HG02588 (cell line): Measurements from ENCODE around the gene PPARA.
"Not testable (repeated sequence)": the region's sequence is repeated elsewhere in the genome, so short reads cannot be mapped to it uniquely, and the experiment has no call there.

ENCODE experiments used
- ATAC-seq: cut with Tn5 transposase; IDR thresholded peaks from one replicate; pipeline ENCODE4 v1.9.1; 2021; ENCODE audit warnings: mild to moderate bottlenecking, moderate library complexity; ENCODE audit not compliant: unreplicated experiment

Gene PPARA

GRCh38 chr22:46125816-46126765 is 24.2 kb upstream of the PPARA start:
- ATAC-seq = no peak

DNA sequence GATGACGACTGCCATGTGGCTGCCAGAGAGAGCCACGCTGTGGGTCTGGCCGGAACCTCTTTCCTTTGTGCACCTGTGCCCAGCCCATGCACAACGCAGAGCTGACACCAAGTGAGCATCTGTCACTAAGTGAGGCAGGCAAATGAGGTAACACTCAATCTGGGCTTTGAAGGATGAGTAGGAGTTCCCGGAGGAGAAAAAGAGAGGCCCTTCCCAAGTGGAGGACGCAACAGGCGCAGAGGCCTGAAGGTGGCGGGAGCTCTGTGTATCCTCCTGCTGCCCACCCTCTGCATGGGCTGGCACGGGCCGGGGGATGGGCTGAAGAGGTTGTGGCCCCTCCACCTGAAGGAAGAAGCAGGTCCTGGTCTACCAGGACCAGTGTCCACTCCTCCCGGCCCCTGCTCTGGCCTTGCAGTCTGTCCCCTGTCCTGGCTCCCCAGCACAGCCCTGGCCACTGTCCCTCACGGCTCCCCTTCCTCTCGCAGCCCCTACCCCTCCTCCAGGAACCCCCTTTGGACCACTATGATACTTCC is 23.4 kb upstream of the PPARA start:
- no peak for ATAC-seq

- no peak for ATAC-seq
These were observed 22.8 kb upstream of the PPARA start for GRCh38 chr22:46127556-46127955.

DNA sequence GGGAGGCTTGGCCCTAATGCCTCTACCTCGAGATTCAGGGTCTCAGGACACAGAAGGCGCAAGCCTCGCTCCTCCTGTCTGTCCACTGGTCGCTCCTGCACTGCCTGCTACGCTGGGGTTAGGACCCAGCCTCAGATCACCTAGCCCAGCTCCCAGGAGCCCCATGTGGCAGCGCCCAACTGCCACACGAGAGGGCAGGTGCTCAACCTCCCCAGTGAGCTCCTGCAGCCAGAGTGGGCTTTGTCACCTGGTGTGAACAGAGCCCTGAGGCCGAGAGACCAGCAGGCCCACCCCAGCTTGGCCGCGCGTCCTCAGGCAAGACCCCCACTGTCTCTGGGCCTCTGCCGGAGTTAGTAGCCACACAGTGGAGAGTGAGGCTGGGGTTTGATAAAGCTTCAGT is 21.7 kb upstream of the PPARA start:
- ATAC-seq = no peak

- ATAC-seq = no peak
These were observed 20.8 kb upstream of the PPARA start for GRCh38 chr22:46129390-46130041.

- ATAC-seq = no peak
These were observed 19.2 kb upstream of the PPARA start for GRCh38 chr22:46131151-46131587.

DNA sequence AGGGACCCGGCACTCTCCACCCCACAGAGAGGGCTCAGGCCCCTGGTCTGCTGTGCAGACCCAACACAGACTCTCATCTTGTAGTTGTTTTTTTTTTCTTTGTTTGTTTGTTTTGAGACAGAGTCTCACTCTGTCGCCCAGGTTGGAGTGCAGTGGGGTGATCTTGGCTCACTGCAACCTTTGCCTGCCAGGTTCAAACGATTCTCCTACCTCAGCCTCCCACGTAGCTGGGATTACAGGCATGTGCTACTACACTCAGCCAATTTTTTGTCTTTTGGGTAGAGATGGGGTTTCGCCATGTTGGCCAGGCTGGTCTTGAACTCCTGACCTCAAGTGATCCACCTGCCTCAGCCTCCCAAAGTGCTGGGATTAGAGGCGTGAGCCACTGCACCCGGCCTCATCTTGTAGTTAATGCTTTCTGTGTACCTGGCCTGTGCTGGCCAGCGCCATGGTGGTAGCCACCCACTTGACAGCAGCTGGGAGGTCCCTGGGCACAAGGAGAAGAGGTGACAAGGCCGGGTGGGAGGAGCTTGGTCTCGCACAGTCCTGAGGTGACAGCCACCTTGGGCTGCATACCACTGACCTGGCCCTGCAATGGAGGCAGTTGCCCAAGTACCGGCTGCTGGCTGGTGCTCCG is 18.0 kb upstream of the PPARA start:
- not testable (repeated sequence) for ATAC-seq

DNA sequence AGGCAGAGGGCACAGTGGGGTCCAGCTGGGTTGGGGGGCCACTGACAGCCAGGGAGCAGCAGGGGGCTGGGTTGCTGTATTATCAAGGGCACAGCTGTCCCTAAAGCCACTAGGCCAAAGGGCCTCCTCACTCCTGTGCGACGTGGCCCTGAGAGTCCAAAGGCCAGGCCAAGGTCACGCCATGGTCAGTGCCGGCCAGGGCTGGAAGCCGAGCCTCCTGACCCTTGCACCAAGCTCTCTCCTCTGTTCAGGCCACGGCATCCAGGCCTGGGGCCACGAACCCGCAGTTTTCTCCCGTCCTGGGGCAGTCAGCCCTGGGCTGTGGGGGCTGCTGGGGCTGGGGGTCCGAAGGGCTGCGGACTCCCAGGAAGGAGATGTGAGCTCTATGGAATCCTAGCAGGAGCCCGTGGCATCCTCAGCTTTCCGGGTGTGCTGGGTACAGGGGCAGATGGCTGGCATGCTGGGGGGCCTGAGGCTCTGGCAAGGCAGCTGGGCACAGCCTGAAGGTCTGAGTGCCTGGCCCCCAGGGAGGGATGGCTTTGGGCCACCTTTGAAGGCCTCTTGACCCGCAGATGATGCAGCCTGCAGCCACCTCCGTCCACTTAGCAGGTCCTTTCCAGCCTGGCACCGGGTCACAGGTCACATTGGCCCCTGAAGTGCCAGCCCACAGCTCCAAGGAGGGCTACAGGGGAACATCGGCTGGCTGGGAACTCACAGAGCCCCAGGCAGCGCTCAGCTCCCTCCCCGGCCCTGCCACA is 17.3 kb upstream of the PPARA start:
- no peak for ATAC-seq

DNA sequence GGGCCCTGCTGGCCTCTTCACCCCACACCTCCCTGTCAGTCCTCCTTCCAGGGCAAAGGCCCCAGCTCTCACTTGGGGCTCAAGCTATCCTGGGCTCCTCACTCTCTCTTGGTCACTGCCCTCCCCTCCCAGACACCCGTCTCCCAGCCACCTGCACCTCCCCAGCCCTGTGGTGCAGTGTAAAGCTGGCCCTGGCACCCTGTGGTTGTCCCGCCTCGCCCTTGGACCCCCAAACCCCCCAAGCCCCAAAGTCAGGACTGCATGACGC is 16.8 kb upstream of the PPARA start:
- ATAC-seq = no peak

DNA sequence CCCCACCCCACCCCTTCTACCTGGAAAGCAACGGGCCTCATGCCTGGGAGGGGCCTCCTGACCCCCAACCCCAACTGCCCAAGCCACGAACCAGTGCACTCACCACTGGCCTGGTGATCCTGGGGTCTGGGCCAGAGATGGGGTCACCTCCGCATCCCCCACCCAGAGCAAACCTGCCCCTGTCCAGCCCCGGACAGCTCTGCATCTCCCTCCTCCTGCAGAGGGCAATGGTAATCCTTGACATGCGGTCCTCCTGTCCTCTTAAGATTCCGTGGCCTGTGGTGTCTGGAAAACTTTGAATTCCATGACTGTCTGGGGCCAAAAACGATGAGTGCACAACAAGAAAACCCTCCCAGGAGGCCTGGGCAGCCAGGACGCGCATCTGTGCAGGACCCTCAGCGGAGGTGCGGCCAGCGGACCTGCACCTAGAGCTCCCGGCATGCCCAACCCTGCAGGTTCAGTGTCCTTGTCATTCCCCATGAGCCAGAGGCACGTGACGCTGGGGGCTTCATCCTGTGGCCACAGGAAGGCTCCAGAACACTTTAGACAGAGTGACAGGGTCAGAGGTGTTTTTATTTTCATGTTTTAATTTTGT is 16.1 kb upstream of the PPARA start:
- no peak for ATAC-seq

DNA sequence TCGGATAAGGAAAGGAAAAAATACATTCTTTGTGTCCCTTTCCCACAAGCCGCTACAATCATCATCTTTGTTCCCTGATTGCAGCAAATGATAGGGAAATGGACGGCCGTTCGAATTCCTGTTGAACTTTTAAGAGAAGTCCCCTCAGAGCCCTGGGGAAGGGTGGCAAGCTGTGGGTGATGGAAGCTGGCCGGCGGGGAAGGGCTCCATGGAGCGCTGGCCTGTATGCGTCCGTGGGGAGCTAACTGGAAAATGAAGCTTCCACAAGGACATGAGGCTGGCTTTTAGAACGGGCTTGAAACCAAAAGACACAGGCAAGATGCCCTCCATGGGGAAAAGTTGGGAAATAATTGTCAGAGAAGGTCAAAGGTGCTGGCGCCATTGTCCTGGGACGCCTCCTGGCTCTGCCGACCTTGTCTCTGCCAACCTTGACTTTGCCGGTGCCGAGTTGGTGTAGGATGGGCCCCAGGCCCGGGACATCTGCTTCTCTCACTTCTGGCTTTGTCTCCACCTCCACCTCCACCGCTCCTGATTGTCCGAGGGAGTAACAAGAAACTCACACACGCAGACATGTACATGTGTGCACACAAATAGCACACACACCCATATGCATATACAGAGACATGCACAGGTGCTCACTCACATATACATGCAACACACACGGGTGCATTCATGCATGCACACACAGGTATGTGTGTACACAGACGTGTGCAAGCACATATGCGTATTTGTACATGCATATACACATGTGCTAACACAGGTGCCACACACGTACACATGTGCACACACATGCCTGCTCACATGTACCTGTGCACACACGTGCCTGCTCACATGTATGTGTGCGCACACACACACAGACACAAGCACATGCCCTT is 14.5 kb upstream of the PPARA start:
- no peak for ATAC-seq

DNA sequence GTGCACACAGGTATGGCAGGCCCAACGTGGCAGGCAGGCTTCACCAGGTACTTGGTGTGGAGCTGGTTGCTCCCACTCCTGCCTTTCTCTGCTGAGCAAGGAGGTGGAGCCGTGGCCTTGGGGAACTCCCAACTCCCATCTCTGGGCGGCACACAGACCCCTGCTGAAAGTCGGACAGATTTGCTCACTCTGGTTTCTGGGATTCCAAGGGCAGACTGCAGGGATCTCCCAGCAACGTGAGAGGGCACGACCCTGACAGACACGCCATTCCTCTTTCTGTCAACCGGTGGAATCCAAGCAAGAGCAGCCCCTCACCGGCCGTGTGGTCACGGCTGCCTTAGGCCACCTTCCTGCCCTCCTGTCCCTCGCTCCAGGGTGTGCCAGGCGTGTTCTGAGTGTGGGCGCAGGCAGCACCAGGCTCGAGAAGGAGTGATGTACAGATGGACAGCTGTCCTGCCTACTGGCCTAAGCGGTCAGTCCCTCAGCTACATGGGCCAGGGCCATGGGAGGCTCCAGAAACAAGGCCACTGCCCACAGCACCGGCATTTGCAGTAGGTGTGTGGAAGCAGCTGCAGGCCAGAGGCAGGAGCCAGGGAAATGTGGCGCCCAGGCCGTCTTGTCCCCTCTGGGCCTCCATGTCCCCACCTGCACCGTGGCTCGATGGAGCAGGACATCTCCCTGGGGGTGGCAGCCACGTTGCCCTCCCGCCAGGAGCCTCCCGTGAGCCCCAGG is 13.7 kb upstream of the PPARA start:
- no peak for ATAC-seq

- no peak for ATAC-seq
These were observed 13.0 kb upstream of the PPARA start for GRCh38 chr22:46137218-46137766.

GRCh38 chr22:46138058-46138797 is 12.1 kb upstream of the PPARA start:
- no peak for ATAC-seq

- ATAC-seq = not testable (repeated sequence)
These were observed 10.9 kb upstream of the PPARA start for GRCh38 chr22:46139417-46139816.

DNA sequence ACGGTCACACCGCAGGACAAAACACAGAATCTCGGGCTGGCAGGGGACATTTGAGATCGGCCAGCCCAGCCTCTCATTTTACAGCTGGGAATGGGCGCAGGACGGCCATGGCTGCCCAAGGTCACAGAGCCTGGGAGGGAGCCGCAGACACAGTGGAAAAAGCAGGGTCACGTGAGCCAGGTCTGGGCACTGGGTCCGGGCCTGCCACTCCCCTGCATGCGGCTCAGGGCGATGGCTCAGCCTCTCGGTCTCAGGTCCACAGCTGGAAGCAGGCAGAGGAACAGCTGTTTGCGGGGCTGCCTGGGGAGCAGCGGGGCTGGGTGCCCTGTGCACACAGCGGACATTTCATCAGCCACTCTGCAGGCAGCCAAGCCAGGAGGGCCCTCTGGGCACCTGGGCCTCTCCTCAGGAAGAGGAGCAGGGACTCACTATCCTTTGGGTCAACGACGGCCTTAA is 10.4 kb upstream of the PPARA start:
- ATAC-seq = no peak

DNA sequence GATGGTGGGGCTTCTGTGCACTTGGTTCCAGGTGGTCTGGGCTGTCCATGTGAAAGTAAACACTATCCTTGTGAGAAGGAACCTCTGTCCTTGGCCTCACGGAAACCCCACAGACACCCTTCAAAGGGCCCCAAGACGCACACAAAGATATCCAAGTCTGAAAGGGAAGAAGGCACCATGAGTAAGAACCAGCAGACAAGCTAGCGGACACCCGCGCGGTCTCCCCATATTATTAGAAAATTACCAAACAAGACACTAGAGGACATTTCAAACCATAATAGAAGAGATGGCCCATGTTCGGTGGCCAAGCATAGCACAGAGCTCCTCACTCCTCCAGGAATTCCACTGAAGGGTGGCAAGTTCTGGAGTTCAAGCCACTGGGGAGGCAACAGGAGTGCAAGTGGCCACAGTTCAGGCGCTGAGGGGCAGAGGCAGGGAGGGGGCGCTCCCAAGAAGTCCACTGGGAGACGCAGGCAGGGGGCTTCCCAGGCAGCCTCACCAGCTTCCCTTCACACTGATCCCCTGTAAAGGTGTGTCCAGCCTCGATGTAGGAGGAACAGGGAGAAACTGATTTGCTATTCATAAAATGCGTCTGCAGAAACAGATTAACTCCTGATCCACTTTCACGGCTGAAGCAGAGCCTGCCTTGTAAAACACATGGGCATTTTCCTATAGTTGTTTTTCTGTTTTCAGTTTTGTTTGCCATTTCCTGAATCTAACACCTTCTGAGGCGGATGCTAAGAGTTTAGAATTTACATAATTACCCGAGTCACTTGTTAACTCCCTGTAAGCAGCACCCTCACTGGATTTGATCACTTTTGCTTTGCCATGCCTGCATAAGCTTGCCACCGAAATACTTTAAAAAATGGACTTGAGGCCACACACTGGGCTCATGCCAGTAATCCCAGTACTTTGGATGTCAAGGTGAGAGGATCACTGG is 9.1 kb upstream of the PPARA start:
- no peak for ATAC-seq
